WTC11 (cell line): ENCODE data around the gene BMP7. TPM values are rescaled to one million over a fixed set of nuclear protein-coding genes. Genes with fewer than 3 reads are reported as not detected.

Experiments used
- CBFB ChIP-seq: sonication (generic); formaldehyde crosslinking; IDR thresholded peaks from 2 replicates; pipeline ENCODE4 v1.8.1; 2022; ENCODE audit warnings: mild to moderate bottlenecking, low read depth, missing genetic modification reagents
- GTF2I ChIP-seq: fragments of 250-450 bp; sonication (Bioruptor Pico); conservative IDR thresholded peaks from 2 replicates; pipeline ENCODE4 v1.4.0; 2021; ENCODE audit warnings: mild to moderate bottlenecking
- NR2C2 ChIP-seq: sonication (generic); formaldehyde crosslinking; IDR thresholded peaks from 2 replicates; pipeline ENCODE4 v1.8.0; 2022; ENCODE audit warnings: mild to moderate bottlenecking, missing genetic modification reagents
- ZNF396 ChIP-seq: fragments of 250-450 bp; sonication (Bioruptor Pico); IDR thresholded peaks from 2 replicates; pipeline ENCODE4 v1.8.0; 2021; ENCODE audit warnings: mild to moderate bottlenecking, moderate library complexity, borderline replicate concordance
- ZNF423 ChIP-seq: fragments of 250-450 bp; sonication (Bioruptor Pico); IDR thresholded peaks from 2 replicates; pipeline ENCODE4 v2.1.2; 2022; ENCODE audit warnings: mild to moderate bottlenecking, moderate library complexity
- total RNA-seq: library from RNA; stranded (reverse); gene quantifications from 3 replicates; pipeline ENCODE4 v1.2.3, GENCODE V29; 2021
- TF ChIP-seq, protein P1 (sequence below): fragments of 250-450 bp; sonication (Bioruptor Pico); IDR thresholded peaks from 2 replicates; pipeline ENCODE4 v1.9.0; 2021; ENCODE audit warnings: mild to moderate bottlenecking
- TF ChIP-seq, protein P2 (sequence below): sonication (generic); formaldehyde crosslinking; IDR thresholded peaks from 2 replicates; pipeline ENCODE4 v1.8.0; 2022; ENCODE audit warnings: mild to moderate bottlenecking, missing genetic modification reagents
- TF ChIP-seq, protein P3 (sequence below): fragments of 250-450 bp; sonication (Bioruptor Pico); IDR thresholded peaks from 2 replicates; pipeline ENCODE4 v1.9.0; 2021; ENCODE audit warnings: mild to moderate bottlenecking
- TF ChIP-seq, protein P4 (sequence below): fragments of 250-450 bp; sonication (Bioruptor Pico); IDR thresholded peaks from 2 replicates; pipeline ENCODE4 v1.8.0; 2021; ENCODE audit warnings: mild to moderate bottlenecking
- TF ChIP-seq, protein P5 (sequence below): sonication (generic); formaldehyde crosslinking; IDR thresholded peaks from 2 replicates; pipeline ENCODE4 v1.8.1; 2023; ENCODE audit warnings: mild to moderate bottlenecking, missing genetic modification reagents, moderate library complexity
- TF ChIP-seq, protein P6 (sequence below): sonication (generic); formaldehyde crosslinking; IDR thresholded peaks from 2 replicates; pipeline ENCODE4 v1.8.1; 2022; ENCODE audit warnings: mild to moderate bottlenecking, moderate library complexity, missing genetic modification reagents
- TF ChIP-seq, protein P7 (sequence below): sonication (generic); formaldehyde crosslinking; IDR thresholded peaks from 2 replicates; pipeline ENCODE4 v1.8.0; 2022; ENCODE audit warnings: mild to moderate bottlenecking, missing genetic modification reagents
- TF ChIP-seq, protein P8 (sequence below): fragments of 250-450 bp; sonication (Bioruptor Pico); conservative IDR thresholded peaks from 2 replicates; pipeline ENCODE4 v1.9.0; 2021; ENCODE audit warnings: mild to moderate bottlenecking
- TF ChIP-seq, protein P9 (sequence below): sonication (generic); formaldehyde crosslinking; IDR thresholded peaks from 2 replicates; pipeline ENCODE4 v1.8.0; 2022; ENCODE audit warnings: mild to moderate bottlenecking, missing genetic modification reagents

Gene BMP7
- total RNA-seq, 1 experiment from 2014 or later = 40.7 TPM

DNA sequence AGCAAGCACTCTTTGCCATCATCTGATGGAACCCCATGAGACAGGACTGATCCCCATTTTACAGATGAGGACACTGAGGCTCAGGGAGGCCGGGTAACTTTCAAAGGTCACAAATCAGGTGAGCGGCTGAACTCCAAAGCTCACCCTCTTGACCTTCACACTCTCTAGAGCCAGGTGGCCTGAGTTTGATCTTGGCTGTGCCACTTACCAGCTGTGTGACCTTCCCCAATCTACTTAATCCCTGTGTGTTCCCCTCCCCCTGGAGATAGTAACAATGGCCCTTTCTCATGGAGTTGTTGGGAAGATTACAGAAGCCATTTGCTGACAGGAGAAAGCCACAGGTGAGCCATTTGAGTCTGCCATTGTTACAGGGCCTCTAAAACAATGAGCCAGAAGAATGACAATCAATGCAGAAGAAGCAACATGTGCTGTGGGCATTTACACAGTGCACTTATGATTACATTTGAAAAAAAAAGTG, 34.5 kb downstream of the BMP7 start (continued):
- TF ChIP-seq, protein P1, sequence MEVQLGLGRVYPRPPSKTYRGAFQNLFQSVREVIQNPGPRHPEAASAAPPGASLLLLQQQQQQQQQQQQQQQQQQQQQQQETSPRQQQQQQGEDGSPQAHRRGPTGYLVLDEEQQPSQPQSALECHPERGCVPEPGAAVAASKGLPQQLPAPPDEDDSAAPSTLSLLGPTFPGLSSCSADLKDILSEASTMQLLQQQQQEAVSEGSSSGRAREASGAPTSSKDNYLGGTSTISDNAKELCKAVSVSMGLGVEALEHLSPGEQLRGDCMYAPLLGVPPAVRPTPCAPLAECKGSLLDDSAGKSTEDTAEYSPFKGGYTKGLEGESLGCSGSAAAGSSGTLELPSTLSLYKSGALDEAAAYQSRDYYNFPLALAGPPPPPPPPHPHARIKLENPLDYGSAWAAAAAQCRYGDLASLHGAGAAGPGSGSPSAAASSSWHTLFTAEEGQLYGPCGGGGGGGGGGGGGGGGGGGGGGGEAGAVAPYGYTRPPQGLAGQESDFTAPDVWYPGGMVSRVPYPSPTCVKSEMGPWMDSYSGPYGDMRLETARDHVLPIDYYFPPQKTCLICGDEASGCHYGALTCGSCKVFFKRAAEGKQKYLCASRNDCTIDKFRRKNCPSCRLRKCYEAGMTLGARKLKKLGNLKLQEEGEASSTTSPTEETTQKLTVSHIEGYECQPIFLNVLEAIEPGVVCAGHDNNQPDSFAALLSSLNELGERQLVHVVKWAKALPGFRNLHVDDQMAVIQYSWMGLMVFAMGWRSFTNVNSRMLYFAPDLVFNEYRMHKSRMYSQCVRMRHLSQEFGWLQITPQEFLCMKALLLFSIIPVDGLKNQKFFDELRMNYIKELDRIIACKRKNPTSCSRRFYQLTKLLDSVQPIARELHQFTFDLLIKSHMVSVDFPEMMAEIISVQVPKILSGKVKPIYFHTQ (CRISPR knock-in tag) = peak; percentile 77
- TF ChIP-seq CBFB (CRISPR knock-in tag) (0 out of 2 replicates have a peak, but pooled peaks have one; percentile 11), NR2C2 (0 out of 2 replicates have a peak, but pooled peaks have one; percentile 15), GTF2I (peak; percentile 72; the same call in 1 of the 2 replicates), ZNF396 (CRISPR knock-in tag) (0 out of 2 replicates have a peak, but pooled peaks have one; percentile 63), ZNF423 (peak; percentile 92)
- TF ChIP-seq, protein P2, sequence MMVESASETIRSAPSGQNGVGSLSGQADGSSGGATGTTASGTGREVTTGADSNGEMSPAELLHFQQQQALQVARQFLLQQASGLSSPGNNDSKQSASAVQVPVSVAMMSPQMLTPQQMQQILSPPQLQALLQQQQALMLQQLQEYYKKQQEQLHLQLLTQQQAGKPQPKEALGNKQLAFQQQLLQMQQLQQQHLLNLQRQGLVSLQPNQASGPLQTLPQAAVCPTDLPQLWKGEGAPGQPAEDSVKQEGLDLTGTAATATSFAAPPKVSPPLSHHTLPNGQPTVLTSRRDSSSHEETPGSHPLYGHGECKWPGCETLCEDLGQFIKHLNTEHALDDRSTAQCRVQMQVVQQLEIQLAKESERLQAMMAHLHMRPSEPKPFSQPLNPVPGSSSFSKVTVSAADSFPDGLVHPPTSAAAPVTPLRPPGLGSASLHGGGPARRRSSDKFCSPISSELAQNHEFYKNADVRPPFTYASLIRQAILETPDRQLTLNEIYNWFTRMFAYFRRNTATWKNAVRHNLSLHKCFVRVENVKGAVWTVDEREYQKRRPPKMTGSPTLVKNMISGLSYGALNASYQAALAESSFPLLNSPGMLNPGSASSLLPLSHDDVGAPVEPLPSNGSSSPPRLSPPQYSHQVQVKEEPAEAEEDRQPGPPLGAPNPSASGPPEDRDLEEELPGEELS (CRISPR knock-in tag) = peak; percentile 88; the same call in 1 of the 2 replicates
- TF ChIP-seq, protein P3, sequence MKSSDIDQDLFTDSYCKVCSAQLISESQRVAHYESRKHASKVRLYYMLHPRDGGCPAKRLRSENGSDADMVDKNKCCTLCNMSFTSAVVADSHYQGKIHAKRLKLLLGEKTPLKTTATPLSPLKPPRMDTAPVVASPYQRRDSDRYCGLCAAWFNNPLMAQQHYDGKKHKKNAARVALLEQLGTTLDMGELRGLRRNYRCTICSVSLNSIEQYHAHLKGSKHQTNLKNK (CRISPR knock-in tag) = peak; percentile 77; the same call in 1 of the 2 replicates
- TF ChIP-seq, protein P4, sequence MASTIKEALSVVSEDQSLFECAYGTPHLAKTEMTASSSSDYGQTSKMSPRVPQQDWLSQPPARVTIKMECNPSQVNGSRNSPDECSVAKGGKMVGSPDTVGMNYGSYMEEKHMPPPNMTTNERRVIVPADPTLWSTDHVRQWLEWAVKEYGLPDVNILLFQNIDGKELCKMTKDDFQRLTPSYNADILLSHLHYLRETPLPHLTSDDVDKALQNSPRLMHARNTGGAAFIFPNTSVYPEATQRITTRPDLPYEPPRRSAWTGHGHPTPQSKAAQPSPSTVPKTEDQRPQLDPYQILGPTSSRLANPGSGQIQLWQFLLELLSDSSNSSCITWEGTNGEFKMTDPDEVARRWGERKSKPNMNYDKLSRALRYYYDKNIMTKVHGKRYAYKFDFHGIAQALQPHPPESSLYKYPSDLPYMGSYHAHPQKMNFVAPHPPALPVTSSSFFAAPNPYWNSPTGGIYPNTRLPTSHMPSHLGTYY (CRISPR knock-in tag) = 0 out of 2 replicates have a peak, but pooled peaks have one; percentile 54
- TF ChIP-seq, protein P5, sequence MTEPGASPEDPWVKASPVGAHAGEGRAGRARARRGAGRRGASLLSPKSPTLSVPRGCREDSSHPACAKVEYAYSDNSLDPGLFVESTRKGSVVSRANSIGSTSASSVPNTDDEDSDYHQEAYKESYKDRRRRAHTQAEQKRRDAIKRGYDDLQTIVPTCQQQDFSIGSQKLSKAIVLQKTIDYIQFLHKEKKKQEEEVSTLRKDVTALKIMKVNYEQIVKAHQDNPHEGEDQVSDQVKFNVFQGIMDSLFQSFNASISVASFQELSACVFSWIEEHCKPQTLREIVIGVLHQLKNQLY (CRISPR knock-in tag) = no peak
- TF ChIP-seq, protein P6, sequence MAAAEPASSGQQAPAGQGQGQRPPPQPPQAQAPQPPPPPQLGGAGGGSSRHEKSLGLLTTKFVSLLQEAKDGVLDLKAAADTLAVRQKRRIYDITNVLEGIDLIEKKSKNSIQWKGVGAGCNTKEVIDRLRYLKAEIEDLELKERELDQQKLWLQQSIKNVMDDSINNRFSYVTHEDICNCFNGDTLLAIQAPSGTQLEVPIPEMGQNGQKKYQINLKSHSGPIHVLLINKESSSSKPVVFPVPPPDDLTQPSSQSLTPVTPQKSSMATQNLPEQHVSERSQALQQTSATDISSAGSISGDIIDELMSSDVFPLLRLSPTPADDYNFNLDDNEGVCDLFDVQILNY (CRISPR knock-in tag) = no peak
- TF ChIP-seq, protein P7, sequence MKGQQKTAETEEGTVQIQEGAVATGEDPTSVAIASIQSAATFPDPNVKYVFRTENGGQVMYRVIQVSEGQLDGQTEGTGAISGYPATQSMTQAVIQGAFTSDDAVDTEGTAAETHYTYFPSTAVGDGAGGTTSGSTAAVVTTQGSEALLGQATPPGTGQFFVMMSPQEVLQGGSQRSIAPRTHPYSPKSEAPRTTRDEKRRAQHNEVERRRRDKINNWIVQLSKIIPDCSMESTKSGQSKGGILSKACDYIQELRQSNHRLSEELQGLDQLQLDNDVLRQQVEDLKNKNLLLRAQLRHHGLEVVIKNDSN (CRISPR knock-in tag) = 0 out of 2 replicates have a peak, but pooled peaks have one; percentile 31
- TF ChIP-seq, protein P8, sequence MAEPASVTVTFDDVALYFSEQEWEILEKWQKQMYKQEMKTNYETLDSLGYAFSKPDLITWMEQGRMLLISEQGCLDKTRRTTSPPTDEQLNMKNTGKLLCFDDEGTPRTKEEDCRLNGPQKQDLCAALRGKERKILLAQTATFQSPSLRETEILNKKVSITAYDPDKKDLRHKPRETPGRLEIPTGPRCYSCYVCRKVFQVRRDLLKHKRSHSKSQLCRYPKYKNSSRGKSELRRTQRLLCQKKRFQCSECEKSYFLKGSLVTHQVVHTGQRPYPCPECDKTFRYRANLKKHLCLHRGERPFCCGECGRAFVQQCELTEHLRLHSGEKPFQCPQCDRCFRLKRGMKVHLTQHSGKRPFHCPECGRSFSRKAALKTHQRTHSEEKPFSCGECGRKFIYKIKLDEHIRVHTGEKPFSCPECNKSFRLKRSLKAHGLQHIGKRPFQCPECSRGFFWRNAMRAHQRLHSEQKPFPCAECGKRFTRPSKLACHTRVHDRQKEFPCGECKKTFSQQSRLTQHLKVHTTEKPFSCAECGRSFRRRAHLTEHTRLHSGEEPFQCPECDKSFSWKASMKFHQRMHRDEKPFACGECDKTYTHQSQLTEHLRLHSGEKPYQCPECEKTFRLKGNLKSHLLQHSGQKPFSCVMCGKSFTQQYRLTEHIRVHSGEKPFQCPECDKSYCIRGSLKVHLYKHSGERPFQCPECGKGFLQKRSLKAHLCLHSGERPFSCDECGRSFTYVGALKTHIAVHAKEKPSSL (CRISPR knock-in tag) = peak; percentile 87; the same call in 1 of the 2 replicates
- TF ChIP-seq, protein P9, sequence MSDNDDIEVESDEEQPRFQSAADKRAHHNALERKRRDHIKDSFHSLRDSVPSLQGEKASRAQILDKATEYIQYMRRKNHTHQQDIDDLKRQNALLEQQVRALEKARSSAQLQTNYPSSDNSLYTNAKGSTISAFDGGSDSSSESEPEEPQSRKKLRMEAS (CRISPR knock-in tag) = peak; percentile 39; the same call in 1 of the 2 replicates
